GM23248 (cell line): ENCODE data around the gene METTL14.

ENCODE experiments used
- EZH2 ChIP-seq: fragments of 200-600 bp; sonication (generic); IDR thresholded peaks from 2 replicates; pipeline ENCODE4 v1.6.1; 2018; ENCODE audit warnings: antibody characterized with exemption, mild to moderate bottlenecking; ENCODE audit not compliant: insufficient read depth, poor library complexity, severe bottlenecking
- EZH2phosphoT487 ChIP-seq: fragments of 200-600 bp; sonication (generic); IDR thresholded peaks from 2 replicates; pipeline ENCODE4 v1.6.1; 2018; ENCODE audit warnings: antibody characterized with exemption, moderate library complexity, mild to moderate bottlenecking, low read depth; ENCODE audit not compliant: insufficient read depth

DNA sequence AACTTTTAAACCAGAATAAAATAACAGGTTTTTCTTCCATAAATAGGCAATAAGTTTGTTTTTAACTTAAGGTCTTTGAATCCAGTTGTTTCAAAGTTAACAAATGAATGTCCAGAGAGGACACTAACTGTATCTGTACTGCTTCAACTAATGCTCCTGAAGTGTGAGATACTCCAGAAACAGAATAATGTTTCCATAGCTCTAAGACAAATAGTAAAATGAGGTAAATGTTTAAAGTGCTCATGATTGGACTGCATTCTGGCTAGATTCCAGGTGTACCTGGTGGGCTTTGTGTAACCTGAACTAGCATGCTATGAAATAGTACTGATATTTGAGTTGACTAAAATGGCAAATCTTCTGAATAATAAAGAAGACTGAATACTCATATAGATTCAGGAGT, 51.7 kb downstream of the METTL14 start:
- no peak for TF ChIP-seq EZH2
- TF ChIP-seq EZH2phosphoT487 = no peak
